GM18519 (cell line): ENCODE measurements around the gene FAM181A.

Experiments used
- ATAC-seq: cut with Tn5 transposase; IDR thresholded peaks from one replicate; pipeline ENCODE4 v1.9.1; 2021; ENCODE audit warnings: mild to moderate bottlenecking, moderate library complexity; ENCODE audit not compliant: unreplicated experiment, low FRiP score

FAM181A gene

GRCh38 chr14:93976477-93977057 lies 49.4 kb downstream of the FAM181A start, which contains the start of gene ASB2:
ASB2 (minus strand) TSS chr14:93976570; CDS start chr14:93964539, 12,031 bp downstream.
- no peak for ATAC-seq

- no peak for ATAC-seq
Measured at GRCh38 chr14:93977171-93977570, 50.0 kb downstream of the FAM181A start.

- ATAC-seq = no peak
Measured at GRCh38 chr14:93977790-93978581, 50.8 kb downstream of the FAM181A start.

GRCh38 chr14:93978735-93979134 lies 51.6 kb downstream of the FAM181A start:
- ATAC-seq = no peak
